GM19438 (cell line): ENCODE data around the gene ATP6V1G2.
"Not testable (repeated sequence)": the region's sequence is repeated elsewhere in the genome, so short reads cannot be mapped to it uniquely, and the experiment has no call there.

Experiments used
- ATAC-seq: cut with Tn5 transposase; IDR thresholded peaks from one replicate; pipeline ENCODE4 v1.9.1; 2021; ENCODE audit warnings: low read depth; ENCODE audit not compliant: unreplicated experiment

ATP6V1G2 gene

DNA sequence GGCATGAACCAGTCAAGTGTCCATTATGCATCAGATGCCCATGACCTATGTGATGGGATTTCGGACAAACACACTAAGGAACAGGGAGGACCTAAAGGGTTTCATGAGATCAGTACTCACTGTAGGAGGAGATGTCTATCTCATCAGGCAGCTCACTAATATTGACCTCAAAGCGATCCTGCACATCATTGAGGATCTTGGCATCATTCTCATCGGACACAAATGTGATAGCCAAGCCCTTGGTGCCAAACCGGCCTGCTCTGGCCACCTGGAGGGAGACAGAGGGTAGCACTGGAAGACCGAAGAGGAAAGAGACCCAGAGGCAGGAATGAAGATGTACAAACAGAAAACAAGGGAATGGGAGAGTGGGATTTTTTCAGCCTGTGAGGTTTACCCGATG, 15.7 kb downstream of the ATP6V1G2 start:
- ATAC-seq, result no peak

DNA sequence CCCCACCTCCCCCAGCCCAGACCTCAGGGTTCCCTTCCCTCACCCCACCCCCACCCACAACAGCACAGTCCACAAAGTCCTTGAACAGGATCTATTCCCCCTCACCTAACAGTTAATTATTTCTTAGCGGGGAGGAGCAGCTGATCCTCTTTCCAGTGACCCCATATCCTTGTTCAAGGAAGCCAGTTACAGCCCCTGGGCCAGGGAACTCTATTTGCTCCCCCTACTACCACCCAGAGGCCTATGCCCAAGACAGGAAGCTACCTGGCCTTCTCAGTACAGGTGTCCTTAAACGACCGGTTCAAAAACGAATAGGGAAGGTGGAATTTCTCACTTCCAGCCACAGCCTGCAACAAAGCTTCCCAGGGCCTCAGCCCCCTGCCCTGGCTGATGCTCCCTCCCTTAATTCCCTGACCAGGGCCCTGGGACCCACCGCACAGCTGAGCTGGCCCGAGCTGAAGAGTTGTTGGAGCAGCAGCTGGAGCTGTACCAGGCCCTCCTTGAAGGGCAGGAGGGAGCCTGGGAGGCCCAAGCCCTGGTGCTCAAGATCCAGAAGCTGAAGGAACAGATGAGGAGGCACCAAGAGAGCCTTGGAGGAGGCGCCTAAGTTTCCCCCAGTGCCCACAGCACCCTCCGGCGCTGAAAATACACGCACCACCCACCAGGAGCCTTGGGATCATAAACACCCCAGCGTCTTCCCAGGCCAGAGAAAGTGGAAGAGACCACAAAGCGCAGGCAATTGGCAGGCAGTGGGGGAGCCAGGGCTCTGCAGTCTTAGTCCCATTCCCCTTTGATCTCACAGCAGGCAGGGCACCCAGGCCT, 16.9 kb downstream of the ATP6V1G2 start:
- ATAC-seq, result no peak

GRCh38 chr6:31528821-31529328, 17.5 kb downstream of the ATP6V1G2 start, which contains the start of gene MCCD1:
TSS of gene MCCD1 (plus strand) at chr6:31528962. CDS start at chr6:31529015, 53 bp downstream.
- no peak for ATAC-seq

DNA sequence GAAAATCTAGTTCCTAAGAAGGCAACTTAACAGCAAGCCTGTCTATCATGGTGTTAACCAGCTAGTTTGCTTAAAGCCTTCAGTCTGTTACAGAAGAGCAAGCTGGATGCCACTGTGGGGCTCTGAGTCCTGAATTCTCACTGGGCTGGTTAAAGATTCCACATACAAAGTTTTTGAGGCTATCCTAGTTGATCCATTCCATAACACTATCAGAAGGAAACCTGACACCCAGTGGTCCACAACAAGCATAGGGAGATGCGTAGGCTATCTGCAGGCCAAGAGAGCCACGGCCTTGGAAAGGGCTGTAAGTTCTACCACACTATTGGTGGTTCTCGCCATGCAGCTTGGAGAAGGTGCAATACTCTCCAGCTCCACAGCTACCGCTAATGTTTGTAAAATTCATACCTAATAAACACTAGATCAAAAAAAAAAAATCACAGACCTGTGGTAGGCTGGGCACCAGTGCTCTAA, 18.1 kb downstream of the ATP6V1G2 start:
- ATAC-seq, result no peak

DNA sequence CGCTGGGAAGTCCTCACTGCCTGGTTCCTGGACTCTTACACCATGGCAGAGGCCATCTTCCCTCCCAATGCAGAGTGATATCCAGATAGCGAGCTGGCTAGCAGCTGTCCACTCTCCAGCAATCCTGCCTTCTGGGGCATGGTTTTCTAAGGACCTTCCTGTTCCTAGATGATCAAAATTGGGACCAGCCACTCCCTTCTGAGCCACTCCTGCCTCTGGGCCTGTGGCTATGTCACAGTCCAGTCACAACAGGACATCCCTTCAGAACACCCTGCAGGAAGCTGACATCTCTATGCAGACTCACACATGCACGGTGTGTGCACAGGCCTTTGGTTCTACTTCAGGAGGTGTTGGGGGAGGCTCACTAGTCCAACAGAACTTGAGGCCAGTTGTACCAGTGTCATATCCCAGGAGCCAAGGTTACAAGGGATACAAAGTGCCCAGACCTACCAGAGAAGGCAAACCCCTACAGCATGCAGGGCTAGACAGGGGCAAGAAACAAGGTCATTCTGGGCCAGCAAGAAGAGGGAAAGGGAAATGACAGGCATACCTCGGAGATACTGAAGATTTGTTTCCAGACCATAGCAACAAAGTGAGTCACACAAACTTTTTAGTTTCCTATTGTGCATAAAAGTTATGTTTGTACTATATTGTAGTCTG, 20.3 kb downstream of the ATP6V1G2 start:
- no peak for ATAC-seq

- ATAC-seq, result no peak
These were observed 20.9 kb downstream of the ATP6V1G2 start for GRCh38 chr6:31525553-31525931.

DNA sequence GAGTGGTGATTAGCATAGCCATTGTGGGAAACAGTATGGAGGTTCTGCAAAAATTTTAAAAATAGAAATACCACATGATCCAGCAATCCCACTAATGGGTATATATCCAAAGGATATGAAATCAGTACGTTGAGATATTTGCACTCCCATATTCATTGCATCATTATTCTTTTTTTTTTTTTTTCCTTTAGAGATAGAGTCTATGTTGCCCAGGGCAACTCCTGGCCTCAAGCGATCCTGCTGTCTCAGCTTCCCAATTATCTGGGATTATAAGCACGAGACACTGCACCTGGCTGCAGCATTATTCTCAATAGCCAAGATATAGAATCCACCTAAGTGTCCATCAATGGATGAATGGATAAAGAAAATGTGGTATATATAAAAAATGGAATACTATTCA, 24.6 kb downstream of the ATP6V1G2 start:
- ATAC-seq, result no peak

GRCh38 chr6:31513456-31514165, 32.8 kb downstream of the ATP6V1G2 start:
- ATAC-seq, result no peak

DNA sequence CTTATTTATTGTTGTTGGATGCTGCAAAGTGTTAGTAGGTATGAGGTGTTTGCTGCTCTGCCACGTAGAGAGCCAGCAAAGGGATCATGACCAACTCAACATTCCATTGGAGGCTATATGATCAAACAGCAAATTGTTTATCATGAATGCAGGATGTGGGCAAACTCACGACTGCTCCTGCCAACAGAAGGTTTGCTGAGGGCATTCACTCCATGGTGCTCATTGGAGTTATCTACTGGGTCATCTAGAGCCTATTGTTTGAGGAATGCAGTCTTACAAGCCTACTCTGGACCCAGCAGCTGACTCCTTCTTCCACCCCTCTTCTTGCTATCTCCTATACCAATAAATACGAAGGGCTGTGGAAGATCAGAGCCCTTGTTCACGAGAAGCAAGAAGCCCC, 36.4 kb downstream of the ATP6V1G2 start:
- ATAC-seq, result no peak

DNA sequence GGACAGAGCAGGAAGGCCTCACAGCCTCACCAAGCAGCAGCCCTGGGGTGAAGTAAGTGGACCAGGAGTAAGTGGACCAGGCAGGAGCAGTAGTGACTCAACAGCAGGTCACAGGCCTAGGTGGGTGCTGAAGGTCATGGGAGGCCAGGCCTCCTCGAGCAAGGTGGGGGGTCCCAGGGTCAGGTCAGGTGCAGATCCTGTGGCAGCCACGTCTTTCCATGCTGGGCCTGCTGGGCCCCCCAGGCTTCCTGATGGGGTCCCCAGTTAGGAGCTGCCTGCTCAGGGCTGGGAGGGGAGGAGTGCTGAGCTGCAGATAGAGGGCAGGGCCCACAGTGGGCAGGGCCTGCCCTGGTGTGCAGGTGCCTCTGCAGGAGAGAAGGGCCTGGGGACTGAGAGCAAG, 37.4 kb downstream of the ATP6V1G2 start:
- ATAC-seq, result not testable (repeated sequence)

DNA sequence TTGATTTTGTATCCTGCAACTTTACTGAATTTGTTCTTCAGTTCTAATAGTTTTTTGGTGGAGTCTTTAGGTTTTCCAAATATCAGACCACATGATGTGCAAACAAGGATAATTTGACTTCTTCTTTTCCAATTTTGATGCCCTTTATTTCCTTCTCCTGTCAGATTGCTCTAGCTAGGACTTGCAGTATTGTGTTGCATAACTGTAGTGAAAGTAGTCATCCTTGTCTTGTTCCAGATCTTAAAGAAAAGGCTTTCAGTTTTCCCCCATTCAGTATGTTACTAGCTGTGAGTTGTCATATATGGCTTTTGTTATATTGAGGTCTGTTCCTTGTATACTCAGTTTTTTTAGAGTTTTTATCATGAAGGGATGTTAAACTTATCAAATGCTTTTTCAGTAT, 43.8 kb downstream of the ATP6V1G2 start:
- no peak for ATAC-seq

GRCh38 chr6:31499648-31500047, 46.8 kb downstream of the ATP6V1G2 start:
- not testable (repeated sequence) for ATAC-seq

GRCh38 chr6:31498748-31499147, 47.7 kb downstream of the ATP6V1G2 start:
- no peak for ATAC-seq

GRCh38 chr6:31497531-31498476, 48.6 kb downstream of the ATP6V1G2 start, which contains the start of gene MICB:
TSS of gene MICB (plus strand) at chr6:31498145. CDS start at chr6:31498194, 49 bp downstream.
- ATAC-seq, result peak; percentile 53

GRCh38 chr6:31496826-31497225, 49.6 kb downstream of the ATP6V1G2 start:
- ATAC-seq, result not testable (repeated sequence)

GRCh38 chr6:31495580-31495979, 50.8 kb downstream of the ATP6V1G2 start:
- ATAC-seq, result no peak
